ENCODE measurements around the gene INPP5D.

INPP5D gene

DNA sequence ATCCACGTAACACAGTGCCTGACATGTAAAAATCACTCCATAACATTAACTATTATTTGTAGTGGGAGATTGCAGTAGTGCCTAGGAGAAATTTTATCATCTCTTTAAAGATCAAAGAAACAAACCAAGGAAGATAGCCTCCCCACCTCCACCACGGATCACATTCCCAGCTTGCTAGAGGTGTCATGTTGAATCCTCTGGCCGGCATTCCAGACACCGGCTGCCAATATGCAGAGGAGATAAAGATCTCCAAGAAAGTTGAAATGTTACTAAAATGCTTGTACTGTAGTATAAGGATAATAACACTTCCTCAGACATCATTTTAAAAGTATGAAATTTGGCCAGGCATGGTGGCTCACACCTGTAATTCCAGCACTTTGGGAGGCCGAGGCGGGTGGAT is 185.3 kb downstream of the INPP5D start:
- Histone ChIP-seq H3K79me2 (ENCODE audit: low read length) (no peaks in the 10 kb centered on the region), H3K27me3 (ENCODE audit: low read depth, low read length) (no peaks in the 10 kb centered on the region), H3K9ac (ENCODE audit: low read length) (no peak overlapping the region), H2AFZ (ENCODE audit: low read depth, low read length) (no peak overlapping the region), H3K4me3 (ENCODE audit: low read length) (no peak overlapping the region), H3K4me1 (ENCODE audit: low read length) (peaks cover 7% of the 10 kb centered on the region), H3K36me3 (replicated peaks; ENCODE audit: low read depth, low read length) (no peaks in the 10 kb centered on the region), H3K27ac (ENCODE audit: low read length) (no peak overlapping the region), H3K9me3 (ENCODE audit: insufficient read depth, low read length) (peaks cover 2% of the 10 kb centered on the region; the same call in 1 of the 2 replicates), H3K4me2 (ENCODE audit: low read length) (no peak overlapping the region), H4K20me1 (ENCODE audit: insufficient read depth, low read length) (no peaks in the 10 kb centered on the region)
- TF ChIP-seq EZH2phosphoT487 (IDR thresholded peaks at IDR 0.05; ENCODE audit: low read depth) (no peak), CTCF (IDR thresholded peaks at IDR 0.05; ENCODE audit: low read depth, low read length) (no peak)

GRCh38 chr2:233247116-233247515 is 187.0 kb downstream of the INPP5D start:
- no peak overlapping the region for H2AFZ ChIP-seq (ENCODE audit: low read depth, low read length)
- no peaks in the 10 kb centered on the region for H4K20me1 ChIP-seq (ENCODE audit: insufficient read depth, low read length)
- H3K27me3 ChIP-seq (ENCODE audit: low read depth, low read length), result no peaks in the 10 kb centered on the region
- H3K9me3 ChIP-seq (ENCODE audit: insufficient read depth, low read length), result peaks cover 4% of the 10 kb centered on the region; the same call in 1 of the 2 replicates
- H3K9ac ChIP-seq (ENCODE audit: low read length), result no peak overlapping the region
- H3K27ac ChIP-seq (ENCODE audit: low read length), result no peak overlapping the region
- no peak overlapping the region for H3K4me3 ChIP-seq (ENCODE audit: low read length)
- H3K4me1 ChIP-seq (ENCODE audit: low read length), result peaks cover 5% of the 10 kb centered on the region
- peaks cover 7% of the 10 kb centered on the region for H3K79me2 ChIP-seq (ENCODE audit: low read length)
- H3K36me3 ChIP-seq (replicated peaks; ENCODE audit: low read depth, low read length), result no peaks in the 10 kb centered on the region
- no peak overlapping the region for H3K4me2 ChIP-seq (ENCODE audit: low read length)
- TF ChIP-seq CTCF (IDR thresholded peaks at IDR 0.05; ENCODE audit: low read depth, low read length) (no peak), EZH2phosphoT487 (IDR thresholded peaks at IDR 0.05; ENCODE audit: low read depth) (no peak)

DNA sequence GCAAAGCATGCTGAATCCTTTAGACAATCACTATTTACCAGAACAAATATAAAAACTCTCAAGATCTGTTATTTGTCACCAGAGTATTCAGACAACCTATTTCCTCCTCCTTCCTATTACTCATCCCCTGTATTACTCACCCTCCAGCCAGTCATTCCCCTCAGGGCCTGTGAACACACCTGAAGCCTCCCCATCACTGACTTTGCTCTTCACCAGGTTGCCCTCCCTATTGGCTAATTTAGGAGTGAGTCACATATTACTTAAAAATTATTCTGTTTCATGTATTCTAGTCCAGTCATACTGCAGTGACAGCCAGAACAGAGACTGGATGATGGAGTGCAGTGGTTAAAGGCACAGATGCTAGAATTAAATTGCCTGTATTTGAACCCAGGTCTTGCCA is 187.6 kb downstream of the INPP5D start:
- Histone ChIP-seq H2AFZ (ENCODE audit: low read depth, low read length) (no peak overlapping the region), H3K9me3 (ENCODE audit: insufficient read depth, low read length) (peaks cover 4% of the 10 kb centered on the region; the same call in 1 of the 2 replicates), H3K4me1 (ENCODE audit: low read length) (peaks cover 9% of the 10 kb centered on the region), H4K20me1 (ENCODE audit: insufficient read depth, low read length) (no peaks in the 10 kb centered on the region), H3K27ac (ENCODE audit: low read length) (no peak overlapping the region), H3K36me3 (replicated peaks; ENCODE audit: low read depth, low read length) (no peaks in the 10 kb centered on the region), H3K4me3 (ENCODE audit: low read length) (no peak overlapping the region), H3K79me2 (ENCODE audit: low read length) (peaks cover 13% of the 10 kb centered on the region), H3K9ac (ENCODE audit: low read length) (no peak overlapping the region), H3K4me2 (ENCODE audit: low read length) (no peak overlapping the region), H3K27me3 (ENCODE audit: low read depth, low read length) (no peaks in the 10 kb centered on the region)
- TF ChIP-seq EZH2phosphoT487 (IDR thresholded peaks at IDR 0.05; ENCODE audit: low read depth), result no peak

DNA sequence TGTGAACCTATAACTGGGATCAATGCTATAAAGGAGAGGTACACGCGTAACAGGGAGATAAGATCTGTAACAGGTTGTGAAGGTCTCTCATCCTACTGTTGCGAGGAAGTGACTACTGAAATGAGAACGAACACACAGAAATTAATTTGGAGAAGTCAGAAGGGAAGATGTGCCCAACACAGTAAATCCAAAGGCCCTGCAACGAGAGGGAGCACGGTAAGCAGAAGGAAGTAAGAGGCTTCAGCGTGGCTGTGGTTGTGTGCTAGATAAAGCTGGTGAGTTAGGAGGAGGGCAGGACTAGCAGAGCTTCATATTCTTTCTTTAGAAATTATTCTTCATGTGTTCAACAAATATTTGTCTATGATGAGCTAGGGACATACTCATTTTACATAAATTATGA is 188.9 kb downstream of the INPP5D start:
- Histone ChIP-seq H3K9ac (ENCODE audit: low read length) (no peak overlapping the region), H3K9me3 (ENCODE audit: insufficient read depth, low read length) (peaks cover 4% of the 10 kb centered on the region; the same call in 1 of the 2 replicates), H3K27me3 (ENCODE audit: low read depth, low read length) (no peaks in the 10 kb centered on the region), H3K4me3 (ENCODE audit: low read length) (no peak overlapping the region), H3K4me2 (ENCODE audit: low read length) (no peak overlapping the region), H3K79me2 (ENCODE audit: low read length) (peaks cover 25% of the 10 kb centered on the region), H3K36me3 (replicated peaks; ENCODE audit: low read depth, low read length) (no peaks in the 10 kb centered on the region), H3K27ac (ENCODE audit: low read length) (no peak overlapping the region), H2AFZ (ENCODE audit: low read depth, low read length) (no peak overlapping the region), H3K4me1 (ENCODE audit: low read length) (peaks cover 12% of the 10 kb centered on the region), H4K20me1 (ENCODE audit: insufficient read depth, low read length) (no peaks in the 10 kb centered on the region)
- no peak for TF ChIP-seq CTCF (IDR thresholded peaks at IDR 0.05; ENCODE audit: low read depth, low read length)
- TF ChIP-seq EZH2phosphoT487 (IDR thresholded peaks at IDR 0.05; ENCODE audit: low read depth), result no peak

Data from OCI-LY3 (cell line).